ENCODE results near the gene KIF26B. TPM values are rescaled to one million over a fixed set of nuclear protein-coding genes. Genes with fewer than 3 reads are reported as not detected.

The KIF26B gene
- total RNA-seq, 1 experiment from 2014 or later, result 1.1 TPM

- DNase-seq (ENCODE audit: low read depth), result no peak
These were observed 53.0 kb downstream of the KIF26B start for GRCh38 chr1:245207801-245208200.

DNA sequence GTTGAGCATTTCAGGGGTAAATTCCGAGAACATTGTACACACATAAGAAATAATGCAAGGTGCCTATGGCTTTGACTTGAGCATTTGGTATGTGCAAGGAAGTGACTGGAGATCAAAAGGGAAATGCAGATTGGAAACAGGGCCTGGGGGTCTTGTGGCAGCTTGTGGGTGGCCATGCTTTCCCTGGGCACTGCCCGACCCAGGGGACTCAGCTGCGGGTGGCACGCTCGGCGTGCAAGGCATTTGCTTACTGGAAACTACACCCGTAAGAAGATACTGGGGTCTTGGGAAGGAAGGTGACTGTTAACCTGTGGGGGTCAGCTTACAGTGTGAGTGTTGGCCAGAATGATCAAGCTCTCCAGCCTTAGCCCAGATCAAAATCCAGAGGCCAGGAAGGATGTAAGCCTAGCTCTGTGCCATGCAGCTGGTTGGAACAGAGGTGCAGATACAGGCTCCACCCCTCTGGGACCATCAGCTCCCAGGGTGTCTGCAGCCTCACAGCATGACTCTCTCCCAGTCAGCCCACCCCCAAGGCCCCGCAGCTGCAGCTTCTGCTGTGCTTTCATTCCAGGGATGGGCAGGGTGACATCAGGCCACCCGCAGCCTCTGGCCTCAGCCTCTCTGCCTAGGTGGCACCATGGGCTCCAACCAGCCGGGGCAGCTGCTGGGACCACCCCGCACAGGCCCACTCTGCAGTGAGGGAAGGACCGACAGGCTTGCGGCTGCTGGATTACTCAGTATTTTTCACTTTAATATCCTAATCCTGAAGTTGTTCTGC is 55.1 kb downstream of the KIF26B start:
- no peak for DNase-seq (ENCODE audit: low read depth)

- no peak for DNase-seq (ENCODE audit: low read depth)
These were observed 56.4 kb downstream of the KIF26B start for GRCh38 chr1:245211035-245211749.

GRCh38 chr1:245211761-245212160 is 57.0 kb downstream of the KIF26B start:
- no peak for DNase-seq (ENCODE audit: low read depth)

GRCh38 chr1:245212221-245212710 is 57.5 kb downstream of the KIF26B start:
- no peak for DNase-seq (ENCODE audit: low read depth)

GRCh38 chr1:245213066-245213831 is 58.5 kb downstream of the KIF26B start:
- no peak for DNase-seq (ENCODE audit: low read depth)

GRCh38 chr1:245215071-245215470 is 60.3 kb downstream of the KIF26B start:
- DNase-seq (ENCODE audit: low read depth), result no peak

GRCh38 chr1:245216366-245217115 is 61.8 kb downstream of the KIF26B start:
- DNase-seq (ENCODE audit: low read depth), result no peak

DNA sequence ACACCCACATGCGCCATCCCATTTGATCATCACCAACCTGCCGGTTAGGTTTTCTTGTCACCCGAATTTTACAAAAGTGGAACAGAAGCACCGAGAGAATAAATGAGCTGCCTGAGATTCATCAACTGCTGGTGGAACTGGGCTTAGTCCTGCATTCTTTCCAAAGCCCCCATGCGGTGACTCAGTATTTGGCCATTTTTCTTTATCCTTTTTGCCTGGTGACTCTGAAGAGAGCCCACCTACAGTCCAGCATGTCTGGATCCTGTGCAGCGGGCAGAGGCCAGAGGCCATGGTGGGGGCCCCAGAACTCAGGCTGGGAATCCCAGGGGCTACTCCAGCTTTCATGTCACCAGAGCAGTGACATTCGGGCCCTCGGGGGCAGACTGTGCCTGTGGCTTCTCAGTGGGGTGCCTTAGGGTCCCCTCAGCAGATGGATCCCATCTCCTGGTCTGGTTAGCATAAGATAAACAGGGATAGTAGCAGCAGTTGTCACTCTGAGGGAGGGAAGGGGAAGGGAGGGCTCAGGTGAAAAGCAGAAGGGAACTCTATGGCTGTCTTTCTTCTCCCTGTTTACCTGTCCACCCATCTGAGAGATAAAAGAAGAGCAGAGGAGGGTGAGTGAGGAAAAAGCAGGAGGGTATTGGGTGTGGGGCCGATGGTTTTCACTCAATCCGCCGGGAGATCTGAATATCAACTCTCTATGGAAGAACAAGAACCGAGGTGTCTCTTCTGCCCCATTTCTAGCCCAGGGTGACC is 63.2 kb downstream of the KIF26B start:
- no peak for DNase-seq (ENCODE audit: low read depth)

- DNase-seq (ENCODE audit: low read depth), result no peak
These were observed 65.7 kb downstream of the KIF26B start for GRCh38 chr1:245220381-245220985.

DNA sequence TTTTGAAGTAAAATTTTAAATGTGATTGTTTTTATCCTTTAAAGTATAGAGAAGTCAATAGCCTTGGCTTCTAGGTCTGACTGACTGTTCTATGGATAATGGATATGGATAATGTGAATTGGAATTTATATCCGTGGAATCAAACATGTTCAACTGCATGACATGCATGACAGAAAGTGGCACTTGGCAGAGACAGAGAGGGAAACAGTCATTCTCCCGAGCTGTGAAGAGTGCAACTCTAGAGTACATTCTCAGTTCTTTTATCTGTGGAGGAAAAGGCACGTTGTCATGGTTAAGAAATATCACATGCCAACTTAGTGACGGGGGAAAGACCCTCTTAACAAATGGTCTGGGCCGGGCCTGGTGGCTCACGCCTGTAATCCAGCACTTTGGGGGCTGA is 67.0 kb downstream of the KIF26B start:
- DNase-seq (ENCODE audit: low read depth), result no peak

DNA sequence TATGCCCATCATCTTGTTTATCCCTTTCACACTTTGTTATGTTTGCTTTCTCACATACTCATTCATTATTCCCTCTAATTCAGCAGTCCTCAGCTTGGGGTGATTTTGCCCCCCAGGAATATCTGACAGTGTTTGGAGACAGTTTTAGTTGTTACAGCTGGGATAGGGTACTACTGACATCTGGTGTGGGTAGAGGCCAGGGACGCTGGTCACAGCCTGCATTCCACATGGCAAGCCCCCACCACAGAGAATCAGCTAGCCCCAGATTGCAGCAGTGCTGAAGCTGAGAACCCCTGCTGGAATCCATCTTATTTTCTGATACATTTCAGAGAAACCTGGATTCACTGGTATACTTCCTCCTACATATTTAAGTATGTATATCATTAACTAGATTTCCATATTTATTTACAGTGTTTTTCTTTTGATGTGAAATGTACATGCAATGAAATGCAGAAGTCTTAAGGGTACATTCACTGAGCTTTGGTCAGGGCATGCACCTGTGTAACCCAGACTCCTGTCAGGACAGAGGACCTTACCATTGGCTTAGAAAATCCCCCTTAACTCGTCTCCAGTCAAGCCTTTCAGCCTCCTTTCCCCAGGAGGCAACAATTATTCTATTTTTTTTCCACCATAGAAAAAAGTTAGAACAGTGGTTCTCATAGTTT is 68.3 kb downstream of the KIF26B start:
- DNase-seq (ENCODE audit: low read depth), result no peak

DNA sequence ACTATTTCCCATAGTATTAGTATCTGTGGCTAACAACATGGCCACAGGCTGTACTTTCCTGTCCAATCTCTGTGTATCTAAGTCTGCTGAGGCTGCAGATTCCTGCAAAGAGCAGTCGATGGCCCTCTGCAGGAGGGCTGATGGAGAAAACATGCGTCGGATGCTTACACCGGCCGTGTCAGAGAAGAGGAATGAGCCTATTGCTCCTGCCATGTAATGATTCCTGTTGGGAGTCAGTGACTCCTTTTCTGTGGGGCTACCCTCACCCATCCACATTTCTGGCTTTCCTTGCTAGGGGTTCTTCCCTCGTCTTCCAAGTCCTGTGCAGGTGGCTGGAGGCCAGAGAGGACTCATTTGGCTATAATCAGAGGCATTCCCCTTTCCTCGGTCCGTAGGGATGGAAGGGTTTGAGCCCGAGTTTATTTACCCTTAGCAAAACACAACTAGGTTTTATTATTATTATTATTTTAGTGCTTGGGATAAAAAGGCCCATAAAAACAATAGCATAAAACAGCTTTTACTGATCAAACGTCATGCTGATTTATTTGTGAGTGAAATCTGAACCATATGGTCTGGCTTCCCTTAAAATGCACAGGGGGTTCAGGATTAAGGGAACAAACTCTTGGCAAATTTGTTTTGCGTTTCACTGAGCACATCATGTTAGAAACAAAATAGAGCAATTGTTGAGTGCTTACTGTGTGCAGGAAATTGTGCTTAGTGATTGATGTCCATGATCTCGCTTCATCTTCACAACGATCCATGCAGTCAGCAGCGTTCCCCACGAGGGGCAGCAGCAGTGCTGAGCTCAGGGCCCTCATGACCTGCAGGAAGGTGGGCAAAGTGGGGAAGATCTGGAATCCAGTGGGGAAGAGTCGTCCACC is 70.8 kb downstream of the KIF26B start:
- DNase-seq (ENCODE audit: low read depth), result no peak

DNA sequence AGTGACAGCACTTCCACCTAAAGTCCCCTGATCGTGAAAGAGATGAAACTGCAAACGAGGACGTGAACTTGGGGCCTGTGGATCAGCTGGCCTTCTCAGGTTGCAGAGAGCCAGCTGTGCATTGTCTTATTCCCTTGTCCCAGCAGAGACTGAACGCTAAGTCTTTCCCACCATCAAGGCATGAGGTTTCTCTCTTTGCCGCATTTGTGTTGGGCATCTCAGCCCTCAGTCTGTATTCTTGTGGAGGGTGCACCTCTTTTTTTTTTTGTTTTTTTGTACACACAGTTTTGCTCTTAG is 71.4 kb downstream of the KIF26B start:
- no peak for DNase-seq (ENCODE audit: low read depth)

- DNase-seq (ENCODE audit: low read depth), result no peak
These were observed 74.3 kb downstream of the KIF26B start for GRCh38 chr1:245229051-245229450.

GRCh38 chr1:245232931-245233330 is 78.1 kb downstream of the KIF26B start:
- DNase-seq (ENCODE audit: low read depth), result no peak

- DNase-seq (ENCODE audit: low read depth), result peak; percentile 17
These were observed 79.7 kb downstream of the KIF26B start for GRCh38 chr1:245234217-245235081.

GRCh38 chr1:245235156-245235555 is 80.4 kb downstream of the KIF26B start:
- no peak for DNase-seq (ENCODE audit: low read depth)
